ENCODE data around the gene KCP.

KCP gene

DNA sequence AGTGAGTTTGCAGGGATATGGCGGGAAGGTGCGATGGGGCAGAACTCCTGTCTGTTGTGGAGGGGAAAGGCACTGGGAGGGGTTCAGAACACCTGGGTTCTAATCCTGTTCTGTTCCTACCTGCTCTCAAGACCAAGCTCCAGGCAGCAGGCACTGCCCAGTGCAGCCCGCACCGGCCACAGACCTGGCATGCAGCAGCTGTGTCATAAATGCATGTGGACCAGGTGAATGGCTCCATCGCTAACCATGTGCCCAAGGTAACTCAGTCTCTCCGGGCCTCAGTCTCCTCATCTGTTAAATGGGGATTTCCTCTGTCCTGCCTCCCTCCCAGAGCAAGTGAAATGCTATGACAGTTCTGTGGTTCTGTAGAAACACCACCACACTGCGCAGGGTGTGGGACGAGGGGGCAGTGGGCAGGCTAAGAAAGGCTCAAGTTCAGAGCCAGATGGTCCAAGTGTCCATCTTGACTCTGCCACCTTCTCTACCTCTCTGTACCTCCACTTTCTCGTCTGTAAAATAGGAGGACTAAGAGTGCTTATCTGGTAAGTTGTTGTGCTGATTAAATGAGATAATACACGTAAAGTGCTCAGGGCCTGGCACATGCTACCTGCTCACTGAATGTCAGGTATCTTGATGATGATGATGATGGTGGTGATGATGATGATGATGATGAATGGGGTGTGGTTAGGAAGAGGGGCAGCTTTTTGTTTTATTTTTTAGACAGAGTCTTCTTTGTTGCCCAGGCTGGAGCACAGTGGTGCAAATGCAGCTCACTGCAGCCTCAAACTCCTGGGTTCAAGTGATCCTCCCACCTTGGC is 24.9 kb downstream of the KCP start:
- DNase-seq = no peak

DNA sequence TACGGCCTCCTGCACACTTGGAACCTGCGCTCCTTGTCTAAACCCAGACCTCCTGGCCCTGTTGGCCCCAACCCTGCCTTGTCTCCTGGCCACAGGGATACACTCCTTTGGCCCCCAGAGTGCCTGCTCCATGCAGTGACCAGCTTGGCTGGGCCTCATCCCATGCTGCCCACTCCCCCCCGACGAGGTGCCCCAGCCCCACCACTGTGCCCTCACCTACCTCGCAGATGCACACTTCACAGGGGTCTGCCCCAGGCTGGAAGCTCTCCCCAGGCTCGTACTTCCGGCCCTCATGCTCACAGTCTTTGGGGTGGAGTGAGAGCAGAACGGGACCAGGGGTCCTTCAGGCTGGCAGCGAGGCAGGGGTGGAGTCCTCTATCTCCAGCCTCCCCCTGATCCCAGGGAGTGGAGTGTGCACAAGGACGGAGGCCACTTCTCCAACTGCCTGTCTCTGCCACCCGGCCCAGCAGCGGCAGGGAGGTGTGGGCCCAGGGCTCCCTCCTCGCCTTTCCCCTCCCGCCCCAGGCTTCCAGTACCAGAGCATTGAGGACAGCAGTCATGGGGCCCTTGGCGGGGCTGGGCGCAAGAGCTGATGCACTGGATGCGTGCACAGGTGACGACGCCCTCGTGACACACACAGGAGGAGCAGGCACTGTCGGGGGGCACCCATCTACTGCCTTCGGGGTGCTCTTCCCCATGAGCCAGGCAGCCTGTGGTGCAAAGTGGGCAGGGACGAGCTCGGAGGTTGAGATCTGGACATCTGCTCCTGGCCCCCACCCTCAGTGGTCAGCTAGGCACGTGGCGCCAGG is 25.7 kb downstream of the KCP start:
- DNase-seq = no peak

DNA sequence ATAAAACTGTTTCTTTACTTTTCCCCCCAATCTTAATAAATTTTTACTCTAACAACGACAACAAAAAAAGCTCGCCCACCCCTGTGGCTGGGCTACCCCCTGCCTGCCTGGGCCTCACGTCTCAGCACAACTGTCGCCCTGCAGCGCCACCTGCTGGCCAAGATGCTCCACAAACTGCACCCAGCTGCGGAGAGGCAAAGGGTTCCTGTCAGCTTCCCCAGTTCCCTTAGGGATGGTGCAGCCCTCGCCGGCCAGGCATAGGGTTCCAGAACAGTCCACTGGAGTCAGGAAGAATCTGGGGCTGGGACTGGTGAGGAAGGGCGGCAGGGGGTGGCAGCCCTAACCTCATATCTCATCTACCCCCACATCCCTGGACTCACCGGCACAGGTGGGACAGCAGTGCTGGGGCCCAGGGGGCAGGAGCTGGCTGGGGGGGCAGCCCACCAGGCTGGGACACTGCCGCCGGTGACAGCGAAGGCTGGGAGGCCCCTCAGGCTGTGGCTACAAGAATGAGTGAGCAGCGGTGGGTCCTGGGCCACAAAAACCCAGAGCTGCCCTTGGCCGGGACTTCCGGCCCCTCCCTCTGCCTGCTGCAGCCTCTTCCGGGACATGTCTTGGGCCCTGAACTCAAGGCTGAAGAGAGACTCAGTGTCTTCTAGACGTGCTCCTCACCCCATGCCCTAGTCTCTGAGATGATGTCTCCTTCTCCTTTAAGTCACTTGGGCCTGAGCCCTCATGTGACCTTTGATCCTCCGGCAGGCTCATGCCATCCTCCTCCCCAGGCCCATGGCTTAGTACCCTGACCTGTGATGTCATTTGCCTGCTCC is 26.7 kb downstream of the KCP start:
- peak; percentile 80 to 86 for DNase-seq

DNA sequence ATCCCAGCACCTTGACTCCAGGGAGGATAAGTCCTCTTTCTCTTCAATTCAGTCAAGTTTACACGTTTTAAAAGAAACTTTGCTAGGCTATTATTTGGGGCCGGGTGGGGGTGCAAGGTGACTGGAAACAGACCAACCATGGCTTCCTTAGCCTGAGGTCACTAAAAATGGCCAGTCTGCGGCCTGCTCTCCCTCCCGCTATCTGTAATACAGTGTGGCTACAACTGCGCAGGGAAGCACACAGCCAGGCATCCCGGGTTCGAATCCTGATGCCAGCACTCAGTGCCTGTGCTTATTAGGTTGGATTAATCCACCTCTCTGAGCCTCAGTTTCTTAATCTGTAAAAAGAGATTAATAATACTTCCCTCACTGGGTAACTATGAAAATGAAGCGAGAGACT is 28.4 kb downstream of the KCP start:
- no peak for DNase-seq

DNA sequence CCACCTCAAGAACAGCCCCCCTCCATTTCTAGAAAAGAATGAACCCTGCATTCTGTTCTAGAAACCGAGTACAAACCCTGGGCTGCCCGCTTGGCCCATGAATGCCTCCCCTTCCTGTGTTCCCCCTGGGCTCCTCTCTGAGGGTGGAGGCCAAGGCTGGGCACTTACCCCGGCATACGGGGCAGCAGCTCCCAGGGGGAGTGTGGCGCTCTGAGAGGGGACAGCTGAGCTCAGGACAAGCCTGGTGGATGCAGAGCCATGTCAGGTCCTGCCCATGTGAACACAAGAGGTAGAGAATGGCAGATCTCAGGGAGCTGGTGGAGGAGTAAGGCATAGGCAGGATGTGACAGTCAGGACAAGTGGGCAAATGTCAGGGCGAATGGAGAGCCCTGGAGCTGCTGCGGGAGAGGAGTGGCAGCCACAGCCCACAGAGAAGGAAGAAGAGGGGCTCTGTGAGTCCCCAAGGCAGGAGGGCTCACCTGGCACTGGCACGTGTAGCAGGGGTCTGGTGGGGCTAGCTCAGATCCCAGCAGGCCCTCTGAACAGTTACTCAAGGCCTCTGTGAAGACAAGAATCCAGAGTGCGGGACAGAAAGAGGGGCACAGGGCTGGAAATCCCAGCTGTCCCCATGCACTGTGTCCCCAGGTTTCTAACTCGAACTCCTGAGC is 28.9 kb downstream of the KCP start:
- DNase-seq = no peak

DNA sequence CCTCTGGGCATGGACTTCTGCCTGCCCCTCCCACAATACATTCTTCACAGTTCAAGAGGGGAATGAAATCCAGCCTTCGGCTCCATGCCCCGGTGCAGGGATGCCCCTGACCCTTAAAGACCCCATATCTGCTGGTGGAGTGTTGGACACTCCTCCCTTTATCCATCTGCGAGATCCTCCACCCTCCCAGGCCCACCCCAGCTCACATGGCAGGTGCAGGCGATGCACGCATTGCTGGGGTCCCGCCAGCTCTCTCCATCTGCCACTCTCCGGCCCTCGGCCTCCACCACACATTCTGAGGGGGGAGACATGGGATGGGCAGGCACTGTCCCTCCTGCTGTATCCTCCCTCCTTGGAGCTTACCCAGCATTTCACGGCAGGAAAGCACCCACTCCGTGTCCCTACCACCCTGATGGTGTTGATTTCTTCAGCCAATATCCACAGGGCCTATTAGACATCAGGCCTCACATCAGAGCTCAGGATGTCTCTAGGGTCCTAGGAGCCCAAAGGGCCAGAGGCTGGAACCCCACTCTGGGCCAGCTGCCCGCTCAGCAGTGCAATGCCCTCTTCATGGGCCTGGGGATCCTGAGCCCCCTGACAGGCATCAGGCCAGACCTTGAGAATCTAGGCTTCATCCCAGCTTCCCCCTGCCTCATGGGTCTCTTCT is 29.6 kb downstream of the KCP start:
- no peak for DNase-seq

DNA sequence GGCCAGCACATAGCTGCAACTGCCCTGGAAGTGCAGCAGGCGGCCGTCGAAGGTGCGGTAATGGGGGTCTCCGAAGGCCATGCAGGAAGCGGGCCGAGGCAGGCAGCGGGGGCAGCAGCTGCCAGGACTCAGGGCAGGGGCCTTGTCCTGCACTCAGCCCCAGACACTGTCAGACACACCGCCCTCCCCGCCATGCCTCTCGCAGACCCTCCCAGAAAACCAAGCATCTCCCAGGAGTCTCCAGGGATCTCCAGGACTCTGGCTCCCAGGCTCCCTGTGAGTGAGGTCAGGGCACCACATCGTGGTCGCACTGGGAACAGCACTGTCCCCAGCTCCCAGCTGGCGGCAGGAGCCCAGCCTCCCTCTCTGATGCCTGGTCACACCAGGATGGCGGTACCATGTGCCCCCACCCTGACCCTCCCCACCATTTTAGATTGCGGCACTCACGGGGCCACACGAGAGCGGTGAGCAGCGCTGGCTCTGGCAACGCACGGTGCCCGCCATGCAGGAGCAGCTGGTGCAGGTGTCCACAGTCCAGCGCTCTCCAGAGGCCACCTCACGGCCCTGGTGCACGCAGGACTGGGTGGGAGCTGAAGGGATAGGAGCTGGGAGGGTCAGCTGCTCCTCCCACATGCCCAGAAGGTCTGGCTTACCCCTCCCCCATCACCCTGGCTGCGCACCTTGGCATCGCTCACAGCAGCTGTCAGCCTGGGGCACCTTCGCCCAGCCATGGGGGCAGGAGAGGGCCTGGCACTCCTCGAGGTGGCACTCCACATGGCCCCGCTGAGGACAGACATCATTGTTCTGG is 30.4 kb downstream of the KCP start:
- DNase-seq = no peak

DNA sequence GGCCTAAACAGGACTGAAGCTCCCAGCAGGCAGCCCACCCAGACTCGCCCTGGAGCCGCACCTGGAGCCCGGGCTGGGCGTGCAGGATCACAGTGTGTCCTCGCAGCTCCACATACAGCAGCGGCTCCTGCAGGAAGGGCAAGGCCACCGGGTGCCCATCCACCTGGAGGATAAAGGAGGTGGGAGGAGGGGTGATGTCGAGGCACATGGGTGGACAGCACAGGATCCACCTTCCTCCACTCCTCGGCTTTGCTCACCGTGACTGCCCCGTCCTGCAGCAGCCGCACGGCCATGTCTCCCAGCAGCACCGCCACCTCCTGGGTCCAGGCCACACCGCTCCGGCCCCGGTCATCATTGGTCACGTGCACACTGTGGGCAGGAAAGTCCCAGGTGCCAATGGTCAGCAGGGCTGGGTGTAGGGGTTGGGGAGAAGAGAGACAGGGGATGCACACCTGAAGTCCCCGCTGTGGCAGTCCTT is 31.0 kb downstream of the KCP start:
- no peak for DNase-seq

DNA sequence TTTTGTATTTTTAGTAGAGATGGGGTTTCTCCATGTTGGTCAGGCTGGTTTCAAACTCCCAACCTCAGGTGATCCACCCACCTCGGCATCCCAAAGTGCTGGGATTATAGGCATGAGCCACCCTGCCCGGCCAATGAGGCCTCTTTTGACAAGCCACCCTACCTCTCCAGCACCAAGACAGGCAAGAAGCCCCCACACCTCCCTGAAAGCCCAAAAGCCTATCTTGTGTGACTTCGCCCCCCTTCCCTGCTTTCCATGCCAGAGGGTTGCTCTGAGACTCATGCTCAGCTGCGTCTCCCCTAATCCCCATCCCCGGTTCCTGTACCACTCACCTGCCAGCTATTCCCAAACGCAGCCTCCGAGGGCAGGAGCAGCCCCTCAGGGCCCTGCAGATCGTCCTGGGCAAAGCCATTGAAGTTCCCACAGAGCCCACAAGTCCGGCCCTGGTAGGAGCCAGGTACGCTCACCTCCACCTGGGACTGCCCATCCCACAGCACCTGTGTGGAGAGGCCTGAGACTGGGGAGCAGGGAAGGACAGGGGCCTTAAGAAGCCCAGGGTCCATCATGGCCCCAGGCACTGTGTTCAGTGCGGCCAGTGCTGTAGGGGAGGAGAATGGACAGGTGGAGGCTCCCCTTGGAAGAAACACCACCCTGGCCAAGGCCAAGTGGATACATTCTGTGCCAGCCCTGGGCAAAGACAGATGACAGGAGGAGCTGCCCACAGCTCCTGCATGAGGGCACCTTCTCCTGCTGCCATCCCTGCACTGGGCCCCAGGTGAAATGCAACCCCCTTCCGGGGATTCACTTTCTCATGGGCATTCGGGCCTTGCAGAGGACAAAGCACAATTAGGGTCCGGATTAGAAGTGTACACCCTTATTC is 32.0 kb downstream of the KCP start:
- DNase-seq = no peak

DNA sequence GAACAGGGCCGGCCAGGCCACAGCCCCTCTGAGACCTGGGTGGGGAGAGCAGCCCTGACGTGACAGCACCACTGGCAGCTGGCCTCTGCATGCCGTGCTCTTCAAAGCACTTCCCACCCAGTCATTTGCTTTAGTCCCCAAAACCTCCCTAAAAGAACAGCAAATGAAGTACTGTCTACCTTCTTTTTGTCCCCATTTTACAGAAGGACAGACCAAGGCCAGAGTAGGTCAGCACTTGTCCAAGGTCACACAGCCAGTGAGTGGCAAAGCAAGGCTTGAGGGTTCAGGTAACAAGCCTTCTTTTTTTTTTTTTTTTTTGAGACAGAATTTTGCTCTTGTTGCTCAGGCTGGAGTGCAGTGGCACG is 32.8 kb downstream of the KCP start:
- no peak for DNase-seq

DNA sequence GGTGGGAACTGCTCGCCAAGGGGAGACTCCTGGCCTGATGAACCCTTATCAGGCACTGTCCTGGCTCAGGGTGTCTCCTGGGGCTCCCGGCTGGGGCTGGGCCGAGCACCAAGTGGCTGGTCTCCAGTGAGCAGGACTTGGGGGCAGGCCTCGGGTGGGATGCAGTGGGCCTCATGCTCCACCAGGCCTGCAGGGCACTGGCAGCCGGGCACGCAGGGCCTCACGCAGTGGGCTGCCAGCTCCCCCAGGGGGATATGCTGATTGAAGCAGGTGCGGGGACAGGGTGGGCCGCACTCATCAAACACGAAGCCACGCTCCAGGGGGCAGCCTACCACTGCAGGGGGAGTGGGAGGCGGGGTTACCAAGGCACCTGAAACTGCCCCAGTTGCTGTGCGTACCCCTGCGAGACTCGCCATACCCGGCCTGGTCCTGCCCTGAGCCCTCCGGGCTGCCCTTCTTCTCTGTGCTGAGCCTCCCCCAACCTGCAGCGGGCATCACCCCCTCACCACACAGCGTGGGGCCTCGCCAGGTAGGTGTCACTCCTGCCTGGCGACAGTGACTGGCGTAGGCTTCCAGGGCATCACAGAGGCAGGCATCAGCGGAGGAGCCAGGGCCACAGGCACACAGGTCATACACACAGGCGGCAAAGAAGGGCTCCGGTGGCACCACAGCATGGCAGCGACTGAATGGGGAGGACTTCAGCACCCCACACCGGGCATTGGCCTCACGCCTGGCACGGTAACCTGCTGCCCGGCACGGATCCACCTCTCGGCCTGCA is 33.3 kb downstream of the KCP start:
- DNase-seq = no peak

DNA sequence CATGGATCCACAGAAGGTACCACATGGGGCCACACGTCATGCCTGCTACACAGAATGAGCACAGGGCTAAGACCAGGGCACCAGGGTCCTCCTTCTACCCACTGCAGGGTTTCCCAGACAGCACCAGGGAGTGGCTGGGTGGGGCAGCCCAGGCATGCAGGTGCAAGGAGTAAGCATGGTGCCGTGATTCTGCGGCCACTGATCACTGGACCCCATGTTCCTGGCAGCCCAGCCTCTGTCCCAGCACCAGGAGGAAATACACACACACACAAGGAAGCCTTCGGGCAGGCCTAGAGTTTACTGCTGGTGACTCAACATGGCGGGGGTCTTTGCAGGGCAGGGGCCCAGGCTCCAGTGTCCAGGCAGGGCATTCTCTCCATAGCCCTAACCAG is 33.9 kb downstream of the KCP start:
- DNase-seq = no peak

DNA sequence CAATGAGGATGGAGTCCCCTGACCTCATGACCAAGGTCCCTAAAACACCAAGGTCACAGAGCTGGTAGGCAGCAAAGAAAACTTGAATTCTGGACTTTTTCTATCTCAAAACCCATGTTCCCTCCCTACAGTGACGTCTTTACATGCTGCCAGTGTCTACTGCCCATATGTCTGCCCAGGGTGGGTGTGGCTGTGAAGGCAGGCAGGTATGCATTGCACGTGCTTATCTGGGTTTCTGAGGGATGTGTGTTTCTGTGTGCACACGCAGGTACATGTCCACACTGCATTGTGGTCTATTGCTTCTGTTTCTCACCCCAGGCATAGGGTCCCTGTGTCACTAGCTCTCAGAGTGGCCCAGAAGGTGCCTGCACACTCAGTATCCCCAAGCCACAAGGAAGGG is 34.4 kb downstream of the KCP start:
- no peak for DNase-seq

DNA sequence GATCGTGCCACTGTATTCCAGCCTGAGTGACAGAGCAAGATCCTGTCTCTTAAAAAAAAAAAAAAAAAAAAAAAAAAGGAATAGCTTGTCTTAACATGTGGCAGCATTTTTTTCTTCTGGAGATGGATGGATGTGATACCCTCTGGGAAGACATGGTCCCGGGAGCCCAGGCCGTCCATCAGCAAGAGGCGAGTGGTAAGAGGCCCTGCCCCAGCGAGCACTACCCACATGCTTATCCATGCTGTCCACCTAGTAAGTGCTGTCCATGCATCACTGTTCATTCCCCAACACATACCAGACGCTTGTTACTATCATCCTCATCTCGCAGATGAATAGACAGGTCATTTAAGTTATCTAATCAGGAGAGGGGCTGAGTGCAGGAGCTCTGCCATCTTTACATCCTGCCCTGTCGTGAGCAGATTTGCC is 35.0 kb downstream of the KCP start:
- DNase-seq = no peak

DNA sequence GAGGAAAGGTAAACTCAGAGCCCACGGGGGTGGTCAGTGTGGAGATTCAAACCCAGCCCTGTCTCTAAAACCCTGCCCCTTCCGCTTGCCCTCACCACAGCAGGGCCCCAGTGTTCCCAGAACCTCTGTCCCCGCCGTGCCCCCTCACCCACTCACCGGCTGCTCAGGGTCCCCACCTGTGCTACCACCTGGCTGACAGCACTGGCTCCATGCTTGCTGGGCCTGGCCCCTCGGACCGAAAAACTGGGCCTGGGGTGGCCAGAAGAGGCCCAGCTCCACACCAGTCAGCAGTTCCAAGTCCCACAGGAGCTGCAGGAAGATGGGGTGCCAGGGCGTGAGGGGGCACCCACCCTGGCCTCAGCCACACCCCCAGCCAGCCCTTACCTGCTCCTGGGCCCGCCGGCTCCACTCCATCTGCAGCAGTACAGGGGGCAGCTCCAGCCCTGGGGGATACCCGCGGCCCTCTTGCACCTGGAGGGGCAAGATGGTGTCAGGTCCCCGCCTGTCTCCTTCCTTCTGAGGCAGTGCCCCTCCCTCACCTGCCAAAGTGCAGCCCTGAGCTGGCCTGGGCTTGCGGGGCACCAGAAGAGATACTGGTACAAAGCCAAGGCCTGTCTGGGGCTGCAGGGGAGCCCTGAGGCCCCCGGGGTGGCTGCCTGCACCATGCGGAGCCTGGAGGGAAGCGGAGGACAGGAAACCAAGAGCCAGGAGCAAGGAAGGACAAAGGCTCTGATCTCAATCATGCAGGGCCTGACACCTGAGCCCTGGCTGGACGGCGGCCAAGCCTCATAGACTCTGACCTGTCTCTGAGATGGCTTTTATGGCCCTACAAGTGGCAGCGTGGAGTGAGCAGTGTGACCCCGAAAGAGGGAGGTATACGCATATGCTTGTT is 36.1 kb downstream of the KCP start:
- DNase-seq = no peak

DNA sequence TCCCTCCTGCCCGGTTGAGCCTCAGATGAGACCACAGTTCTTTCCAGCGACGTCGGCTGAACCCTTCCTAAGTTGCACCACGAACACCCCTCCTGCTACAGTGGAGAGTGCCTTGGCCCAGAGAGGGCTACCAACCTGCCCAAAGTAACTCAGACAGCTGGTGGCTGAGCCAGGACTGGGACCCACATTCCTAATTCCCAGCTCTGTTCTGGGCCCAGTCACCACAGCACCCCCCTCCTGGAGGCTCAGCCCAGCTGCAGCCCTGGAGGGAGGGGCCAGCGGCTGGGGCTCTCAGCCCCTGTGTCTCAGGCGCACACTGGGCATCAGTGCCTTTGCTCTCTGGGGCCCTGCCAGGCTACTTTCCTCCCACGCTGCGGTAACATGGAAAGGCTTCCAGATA is 37.3 kb downstream of the KCP start:
- DNase-seq = no peak

DNA sequence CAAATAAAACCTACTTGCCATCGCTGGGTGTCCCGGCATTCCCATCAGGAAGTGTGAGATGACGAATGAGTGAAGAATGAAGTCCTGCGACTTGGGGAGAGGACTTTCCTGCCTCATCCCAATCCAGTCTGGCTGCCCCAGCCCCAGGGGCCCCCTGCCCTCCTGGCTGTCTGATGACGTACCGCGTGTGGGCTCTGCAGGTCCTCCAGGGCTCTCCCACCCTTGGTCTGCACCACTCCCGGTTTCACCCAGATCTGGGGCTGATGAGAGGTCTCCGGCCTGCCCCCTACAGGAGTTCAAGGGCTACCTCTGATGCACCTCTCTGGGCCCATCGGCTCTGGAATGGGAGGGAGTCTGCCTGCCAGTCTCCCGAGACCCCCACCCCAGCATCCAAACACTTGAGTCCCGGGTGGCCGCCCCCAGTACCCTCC is 38.1 kb downstream of the KCP start:
- no peak for DNase-seq

DNA sequence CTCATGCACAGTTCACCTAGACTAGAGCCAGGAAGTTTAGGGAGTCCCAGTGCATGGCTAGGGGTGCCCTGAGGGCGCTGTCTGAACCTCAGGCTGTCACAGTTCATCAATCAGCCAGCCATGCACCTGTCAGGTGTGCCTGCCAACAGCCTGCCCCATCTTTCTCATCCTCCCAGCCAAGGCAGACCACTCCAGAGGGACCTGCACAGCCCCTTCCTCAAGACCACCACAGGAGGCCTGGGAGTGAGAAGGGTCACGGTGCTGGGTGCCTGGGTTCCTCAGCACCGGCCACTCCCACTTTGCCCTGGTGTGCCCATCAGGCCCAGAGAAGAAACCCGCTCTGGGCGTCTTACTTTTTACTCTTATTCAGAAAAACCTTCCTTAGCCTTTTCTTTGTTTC is 39.5 kb downstream of the KCP start:
- no peak for DNase-seq

Data from activated CD4-positive, alpha-beta T cell treated with anti-CD3 and anti-CD28 coated beads for 4 hours (primary cell).